PC-3 (cell line): ENCODE measurements around the gene ATG4C. TPM values are rescaled to one million over a fixed set of nuclear protein-coding genes. Genes with fewer than 3 reads are reported as not detected.
"Not testable (repeated sequence)": the region's sequence is repeated elsewhere in the genome, so short reads cannot be mapped to it uniquely, and the experiment has no call there.

Experiments used
- ATAC-seq: fragments of 200-7000 bp; cut with Tn5 transposase; 2 replicates; pipeline ENCODE4 v1.9.1; 2020; ENCODE audit warnings: mild to moderate bottlenecking, moderate library complexity
- BruUV-seq: library from RNA; stranded (reverse); fragments of 400-500 nt; replicated peaks from 2 replicates; lab custom pipeline; 2021; lab: Mats Ljungman, UMichigan
- CTCF ChIA-PET: fragments of 300-600 bp; sonication (Branson Sonifier 250); formaldehyde crosslinking; loops from one replicate; lab custom pipeline; 2022; ENCODE audit warnings: antibody characterized with exemption; lab: Charles Lee
- POLR2A ChIA-PET: fragments of 300-600 bp; sonication (Branson Sonifier 250); formaldehyde crosslinking; loops from one replicate; lab custom pipeline; 2022; ENCODE audit warnings: antibody characterized with exemption; ENCODE audit not compliant: unreplicated experiment; lab: Charles Lee
- DNase-seq: peaks from one replicate; pipeline ENCODE4 v3.0.0-alpha.2; 2015
- H2AFZ ChIP-seq: fragments of 300-600 bp; sonication (generic); 2 replicates; pipeline ENCODE4 v1.6.0; 2016; ENCODE audit warnings: antibody characterized with exemption, low read length
- H3F3A ChIP-seq: fragments of 300-600 bp; sonication (generic); one replicate; pipeline ENCODE4 v1.6.0; 2017; ENCODE audit warnings: antibody characterized with exemption, low read length, control low read depth, mild to moderate bottlenecking; ENCODE audit not compliant: unreplicated experiment
- H3K27ac ChIP-seq: fragments of 300-600 bp; sonication (generic); 2 replicates; pipeline ENCODE4 v1.5.1; 2016; ENCODE audit warnings: mild to moderate bottlenecking, low read length
- H3K27me3 ChIP-seq: fragments of 300-600 bp; sonication (generic); 2 replicates; pipeline ENCODE4 v1.6.1; 2016; ENCODE audit warnings: low read length, mixed read lengths
- H3K36me3 ChIP-seq: fragments of 300-600 bp; sonication (generic); 2 replicates; pipeline ENCODE4 v1.6.1; 2016; ENCODE audit warnings: low read depth, mixed run types, low read length, mixed read lengths
- H3K4me1 ChIP-seq: fragments of 300-600 bp; sonication (generic); 2 replicates; pipeline ENCODE4 v1.5.1; 2016; ENCODE audit warnings: low read length; ENCODE audit not compliant: insufficient read depth
- H3K4me2 ChIP-seq: fragments of 300-600 bp; sonication (generic); 2 replicates; pipeline ENCODE4 v1.6.0; 2016; ENCODE audit warnings: low read length
- H3K4me3 ChIP-seq: fragments of 300-600 bp; sonication (generic); 2 replicates; pipeline ENCODE4 v1.5.1; 2016; ENCODE audit warnings: mild to moderate bottlenecking, low read length, mixed read lengths
- H3K79me2 ChIP-seq: fragments of 300-600 bp; sonication (generic); 2 replicates; pipeline ENCODE4 v1.6.1; 2017; ENCODE audit warnings: low read length, mixed read lengths
- H3K9ac ChIP-seq: fragments of 300-600 bp; sonication (generic); 2 replicates; pipeline ENCODE4 v1.6.0; 2016; ENCODE audit warnings: mild to moderate bottlenecking, low read length
- H3K9me2 ChIP-seq: fragments of 300-600 bp; sonication (generic); replicated peaks from 2 replicates; pipeline ENCODE4 v1.6.1; 2016; ENCODE audit warnings: mixed run types, low read length, mixed read lengths
- H3K9me3 ChIP-seq: fragments of 300-600 bp; sonication (generic); 2 replicates; pipeline ENCODE4 v1.6.1; 2016; ENCODE audit warnings: low read length, mixed read lengths
- H4K20me1 ChIP-seq: fragments of 300-600 bp; sonication (generic); 2 replicates; pipeline ENCODE4 v1.6.1; 2016; ENCODE audit warnings: low read length, mixed read lengths
- CTCF ChIP-seq: fragments of 300-600 bp; sonication (generic); conservative IDR thresholded peaks from 2 replicates; pipeline ENCODE4 v1.5.1; 2017; ENCODE audit warnings: antibody characterized with exemption, low read depth, mild to moderate bottlenecking, low read length
- EZH2 ChIP-seq: fragments of 300-600 bp; sonication (generic); IDR thresholded peaks from one replicate; pipeline ENCODE4 v1.6.1; 2017; ENCODE audit warnings: antibody characterized with exemption, mild to moderate bottlenecking, low read length; ENCODE audit not compliant: unreplicated experiment
- EZH2phosphoT487 ChIP-seq: fragments of 300-600 bp; sonication (generic); IDR thresholded peaks from 2 replicates; pipeline ENCODE4 v1.6.1; 2018; ENCODE audit warnings: mild to moderate bottlenecking, antibody characterized with exemption, low read length, borderline replicate concordance
- intact Hi-C: fragments of 100-400 bp; cut with micrococcal nuclease; formaldehyde crosslinking; loops from 2 replicates; pipeline ENCODE4 v1.9.0; 2023
- total RNA-seq: library from RNA; depleted of rRNA; stranded (reverse); fragments of >200 nt; gene quantifications from 2 replicates; pipeline ENCODE4 v1.2.3, GENCODE V29; 2014

The ATG4C gene
- total RNA-seq, 1 experiment from 2014 or later: 8.8 TPM

GRCh38 chr1:62778208-62778607 lies 5.7 kb upstream of the ATG4C start:
- Histone ChIP-seq H3K9me3 (no peaks in the 10 kb centered on the region), H4K20me1 (no peaks in the 10 kb centered on the region), H3K27ac (no peak overlapping the region), H3K9me2 (no peaks in the 10 kb centered on the region), H2AFZ (no peak overlapping the region), H3K9ac (no peak overlapping the region), H3K4me2 (no peak overlapping the region), H3K4me3 (no peak overlapping the region), H3K4me1 (no peaks in the 10 kb centered on the region), H3K36me3 (no peaks in the 10 kb centered on the region), H3K79me2 (no peaks in the 10 kb centered on the region), H3K27me3 (peaks cover 31% of the 10 kb centered on the region), H3F3A (no peaks in the 10 kb centered on the region)
- BruUV-seq: no TSS peak
- CTCF ChIA-PET: no interaction called here
- no peak for TF ChIP-seq CTCF
- no peak for TF ChIP-seq EZH2
- no peak for TF ChIP-seq EZH2phosphoT487
- DNase-seq (no peak), ATAC-seq (no peak)
- intact Hi-C loops: no loop called here
- POLR2A ChIA-PET: no interaction called here

- peak; percentile 15 for DNase-seq
- Histone ChIP-seq H3K27me3 (peaks cover 30% of the 10 kb centered on the region), H3F3A (no peaks in the 10 kb centered on the region), H3K27ac (no peak overlapping the region), H3K36me3 (no peaks in the 10 kb centered on the region), H3K79me2 (peaks cover 24% of the 10 kb centered on the region), H3K9me3 (no peaks in the 10 kb centered on the region), H3K4me1 (0 out of 2 replicates have a peak, but pooled peaks cover 6% of the 10 kb centered on the region), H3K4me2 (no peak overlapping the region), H2AFZ (no peak overlapping the region), H3K4me3 (no peak overlapping the region), H4K20me1 (no peaks in the 10 kb centered on the region), H3K9ac (no peak overlapping the region), H3K9me2 (no peaks in the 10 kb centered on the region)
- no TSS peak for BruUV-seq
- TF ChIP-seq CTCF (no peak), EZH2phosphoT487 (no peak), EZH2 (no peak)
- no peak for ATAC-seq
- POLR2A ChIA-PET: no interaction called here
- CTCF ChIA-PET: no interaction called here
- intact Hi-C loops: no loop called here
These were observed 1.9 kb upstream of the ATG4C start for GRCh38 chr1:62781841-62782543.

- not testable (repeated sequence) for H3K27ac ChIP-seq
These were observed 1.3 kb upstream of the ATG4C start for GRCh38 chr1:62782544-62783212.

More at GRCh38 chr1:62782544-62783212, 1.3 kb upstream of the ATG4C start:
- H2AFZ ChIP-seq, H3F3A ChIP-seq, POLR2A ChIA-PET, H4K20me1 ChIP-seq, H3K4me2 ChIP-seq, H3K36me3 ChIP-seq, H3K4me3 ChIP-seq, H3K9me3 ChIP-seq, H3K9ac ChIP-seq, ATAC-seq, intact Hi-C loops, H3K9me2 ChIP-seq, H3K4me1 ChIP-seq, DNase-seq, CTCF ChIA-PET, BruUV-seq: not testable (repeated sequence)
- peaks cover 23% of the 10 kb centered on the region for H3K27me3 ChIP-seq
- peaks cover 24% of the 10 kb centered on the region for H3K79me2 ChIP-seq
